ENCODE data around the gene AGFG2. TPM values are rescaled to one million over a fixed set of nuclear protein-coding genes. Genes with fewer than 3 reads are reported as not detected.

AGFG2 gene
- total RNA-seq, 3 donors from 2014 or later = 12.2 to 24.7 (median 18.7) TPM

- Histone ChIP-seq H3K36me3 (no peaks in the 10 kb centered on the region), H3K27me3 (no peaks in the 10 kb centered on the region), H3K4me3 (no peak overlapping the region), H3K4me1 (no peaks in the 10 kb centered on the region), H3K9me3 (no peaks in the 10 kb centered on the region), H3K27ac (peak overlapping the region in 1 of 2 donors; percentile 30)
- intact Hi-C loops (cut with DNase I; ENCODE audit: low total_unique reads) = loop anchor here (10.0 kb wide), 1 partner anchor 75 kb away; the partner anchor contains the start of gene GNB2
- DNase-seq (ENCODE audit: low spot score in 2 of 2) = no peak
- no peak for TF ChIP-seq CTCF (IDR thresholded peaks at IDR 0.05)
- TF ChIP-seq POLR2A (IDR thresholded peaks at IDR 0.05) = no peak
- no peak for TF ChIP-seq POLR2AphosphoS5 (IDR thresholded peaks at IDR 0.05)
Measured at GRCh38 chr7:100599911-100600729, 61.1 kb downstream of the AGFG2 start.

- no peaks in the 10 kb centered on the region for H3K36me3 ChIP-seq
- intact Hi-C loops (cut with DNase I; ENCODE audit: low total_unique reads) = loop anchor here (10.0 kb wide), 1 partner anchor 74 kb away; the partner anchor contains the start of gene GNB2
- DNase-seq (ENCODE audit: low spot score in 2 of 2) = no peak
- no peaks in the 10 kb centered on the region for H3K27me3 ChIP-seq
- H3K4me3 ChIP-seq = no peak overlapping the region
- TF ChIP-seq POLR2AphosphoS5 (IDR thresholded peaks at IDR 0.05) (no peak), POLR2A (IDR thresholded peaks at IDR 0.05) (no peak), CTCF (IDR thresholded peaks at IDR 0.05) (no peak)
- no peaks in the 10 kb centered on the region for H3K4me1 ChIP-seq
- no peaks in the 10 kb centered on the region for H3K9me3 ChIP-seq
- H3K27ac ChIP-seq = peak overlapping the region in 1 of 2 donors; percentile 30
Measured at GRCh38 chr7:100600730-100601038, 61.7 kb downstream of the AGFG2 start.

- H3K9me3 ChIP-seq = no peaks in the 10 kb centered on the region
- intact Hi-C loops (cut with DNase I; ENCODE audit: low total_unique reads) = loop anchor here (10.0 kb wide), 1 partner anchor 72 kb away; the partner anchor contains the start of gene GNB2
- peak overlapping the region; percentile 82 for H3K27ac ChIP-seq
- H3K27me3 ChIP-seq = no peaks in the 10 kb centered on the region
- TF ChIP-seq CTCF (IDR thresholded peaks at IDR 0.05) (no peak), POLR2AphosphoS5 (IDR thresholded peaks at IDR 0.05) (peak in 2 of 3 donors; percentile 73 to 82), POLR2A (IDR thresholded peaks at IDR 0.05) (no peak)
- peak overlapping the region; percentile 63 to 76 (median 69) for H3K4me3 ChIP-seq
- no peaks in the 10 kb centered on the region for H3K4me1 ChIP-seq
- no peaks in the 10 kb centered on the region for H3K36me3 ChIP-seq
- peak; percentile 69 to 71 for DNase-seq (ENCODE audit: low spot score in 2 of 2)
Measured at GRCh38 chr7:100602889-100603725, 64.1 kb downstream of the AGFG2 start.

GRCh38 chr7:100603726-100604027, 64.7 kb downstream of the AGFG2 start:
- Histone ChIP-seq H3K27ac (peak overlapping the region; percentile 82), H3K36me3 (no peaks in the 10 kb centered on the region), H3K4me1 (no peaks in the 10 kb centered on the region), H3K4me3 (peak overlapping the region; percentile 63 to 76 (median 69)), H3K27me3 (no peaks in the 10 kb centered on the region), H3K9me3 (no peaks in the 10 kb centered on the region)
- peak in 1 of 3 donors; percentile 4 for TF ChIP-seq POLR2AphosphoS5 (IDR thresholded peaks at IDR 0.05)
- no peak for TF ChIP-seq CTCF (IDR thresholded peaks at IDR 0.05)
- no peak for TF ChIP-seq POLR2A (IDR thresholded peaks at IDR 0.05)
- intact Hi-C loops (cut with DNase I; ENCODE audit: low total_unique reads) = loop anchor here (10.0 kb wide), 1 partner anchor 71 kb away; the partner anchor contains the start of gene GNB2
- DNase-seq (ENCODE audit: low spot score in 2 of 2) = no peak

All from breast epithelium (tissue), 4 donors.